Fibroblast of villous mesenchyme (primary cell): ENCODE results near the gene PRSS58. TPM values are rescaled to one million over a fixed set of nuclear protein-coding genes. Genes with fewer than 3 reads are reported as not detected.

Experiments
- DNase-seq: peaks from one replicate; pipeline ENCODE4 v3.0.0-alpha.2; 2010; ENCODE audit warnings: low read depth
- H3K4me3 ChIP-seq: 2 replicates; pipeline ENCODE4 v1.5.1; 2011; ENCODE audit warnings: low read depth, mild to moderate bottlenecking, low read length
- CTCF ChIP-seq: IDR thresholded peaks from 2 replicates; pipeline ENCODE4 v1.5.1; 2012; ENCODE audit warnings: low read depth, mild to moderate bottlenecking, low read length; ENCODE audit not compliant: insufficient read depth
- total RNA-seq: library from RNA; depleted of rRNA; stranded (reverse); fragments of >200 nt; gene quantifications from 2 replicates; pipeline ENCODE4 v1.2.3, GENCODE V29; 2012

The PRSS58 gene
- total RNA-seq, 1 donor: not detected

GRCh38 chr7:142263598-142264380 lies 5.9 kb upstream of the PRSS58 start:
- no peak for DNase-seq
- H3K4me3 ChIP-seq: no peak overlapping the region
- TF ChIP-seq CTCF: no peak

- no peak overlapping the region for H3K4me3 ChIP-seq
- DNase-seq: no peak
- TF ChIP-seq CTCF: no peak
Measured at GRCh38 chr7:142250705-142251104, 7.2 kb downstream of the PRSS58 start.

GRCh38 chr7:142249918-142250317 lies 7.9 kb downstream of the PRSS58 start:
- TF ChIP-seq CTCF: no peak
- DNase-seq: no peak
- no peak overlapping the region for H3K4me3 ChIP-seq

- no peak for TF ChIP-seq CTCF
Measured at GRCh38 chr7:142248166-142249160, 9.4 kb downstream of the PRSS58 start.

GRCh38 chr7:142243823-142244222 lies 14.0 kb downstream of the PRSS58 start:
- DNase-seq: no peak

More at GRCh38 chr7:142248166-142249160, 9.4 kb downstream of the PRSS58 start:
- no peak for DNase-seq
- H3K4me3 ChIP-seq: no peak overlapping the region

GRCh38 chr7:142240546-142240945 lies 17.3 kb downstream of the PRSS58 start:
- H3K4me3 ChIP-seq: no peak overlapping the region
- no peak for DNase-seq
- TF ChIP-seq CTCF: no peak

More at GRCh38 chr7:142243823-142244222, 14.0 kb downstream of the PRSS58 start:
- no peak overlapping the region for H3K4me3 ChIP-seq
- no peak for TF ChIP-seq CTCF
